Astrocyte (in vitro differentiated cells and primary cell): ENCODE measurements around the gene PMAIP1. TPM values are rescaled to one million over a fixed set of nuclear protein-coding genes. Genes with fewer than 3 reads are reported as not detected.

Source experiments
- DNase-seq: peaks from one replicate; pipeline ENCODE4 v3.0.0-alpha.2; 2010; ENCODE audit warnings: low read depth
- FAIRE-seq: peaks from 2 replicates; lab custom pipeline; 2011; peaks lifted over from hg19 to GRCh38; lab: Jason Lieb, UNC
- H2AFZ ChIP-seq: 2 replicates; pipeline ENCODE4 v1.6.0; 2012; ENCODE audit warnings: low read depth, low read length, inconsistent platforms
- H3K27ac ChIP-seq: 2 replicates; pipeline ENCODE4 v1.5.1; 2011; ENCODE audit warnings: low read depth, low read length, inconsistent platforms
- H3K27me3 ChIP-seq: 2 replicates; pipeline ENCODE4 v1.6.0; 2011; ENCODE audit warnings: low read length, inconsistent platforms; ENCODE audit not compliant: insufficient read depth
- H3K36me3 ChIP-seq: 2 replicates; pipeline ENCODE4 v1.5.1; 2011; ENCODE audit warnings: low read length, inconsistent platforms; ENCODE audit not compliant: insufficient read depth
- H3K4me1 ChIP-seq: 2 replicates; pipeline ENCODE4 v1.5.1; 2011; ENCODE audit warnings: low read length, inconsistent platforms; ENCODE audit not compliant: insufficient read depth
- H3K4me2 ChIP-seq: 2 replicates; pipeline ENCODE4 v1.6.0; 2012; ENCODE audit warnings: low read length, inconsistent platforms
- H3K4me3 ChIP-seq: 2 replicates; pipeline ENCODE4 v1.5.1; 2011; ENCODE audit warnings: low read depth, mild to moderate bottlenecking, low read length, inconsistent platforms; ENCODE audit not compliant: insufficient read depth
- H3K79me2 ChIP-seq: 2 replicates; pipeline ENCODE4 v1.6.0; 2012; ENCODE audit warnings: mild to moderate bottlenecking, low read length, inconsistent platforms; ENCODE audit not compliant: insufficient read depth
- H3K9ac ChIP-seq: 2 replicates; pipeline ENCODE4 v1.6.0; 2012; ENCODE audit warnings: mild to moderate bottlenecking, low read length, inconsistent platforms
- H3K9me3 ChIP-seq: 2 replicates; pipeline ENCODE4 v1.5.1; 2012; ENCODE audit warnings: low read depth, mild to moderate bottlenecking, low read length, inconsistent platforms; ENCODE audit not compliant: insufficient read depth
- H4K20me1 ChIP-seq: 2 replicates; pipeline ENCODE4 v1.6.0; 2012; ENCODE audit warnings: low read length, inconsistent platforms; ENCODE audit not compliant: insufficient read depth
- H3K27ac Mint-ChIP-seq: one replicate; pipeline ENCODE4 v1.8.0; 2021; ENCODE audit warnings: mild to moderate bottlenecking, mixed read lengths; ENCODE audit not compliant: unreplicated experiment
- H3K27me3 Mint-ChIP-seq: one replicate; pipeline ENCODE4 v1.8.0; 2021; ENCODE audit warnings: low read depth, mixed read lengths; ENCODE audit not compliant: unreplicated experiment
- H3K36me3 Mint-ChIP-seq: one replicate; pipeline ENCODE4 v1.8.0; 2021; ENCODE audit warnings: low read depth, mixed read lengths; ENCODE audit not compliant: unreplicated experiment
- H3K4me1 Mint-ChIP-seq: one replicate; pipeline ENCODE4 v1.8.0; 2021; ENCODE audit warnings: low read depth, mixed read lengths; ENCODE audit not compliant: unreplicated experiment
- H3K4me3 Mint-ChIP-seq: one replicate; pipeline ENCODE4 v1.8.0; 2021; ENCODE audit warnings: mild to moderate bottlenecking, moderate library complexity, mixed read lengths; ENCODE audit not compliant: unreplicated experiment
- H3K9me3 Mint-ChIP-seq: one replicate; pipeline ENCODE4 v1.8.0; 2021; ENCODE audit warnings: mild to moderate bottlenecking, mixed read lengths; ENCODE audit not compliant: unreplicated experiment
- CTCF ChIP-seq: IDR thresholded peaks from 2 replicates; pipeline ENCODE4 v1.5.1; 2011; ENCODE audit warnings: low read depth, mild to moderate bottlenecking, inconsistent platforms, low read length, moderate library complexity; ENCODE audit not compliant: insufficient read depth
- EZH2 ChIP-seq: IDR thresholded peaks from 2 replicates; pipeline ENCODE4 v1.6.1; 2012; ENCODE audit warnings: mild to moderate bottlenecking, low read length, inconsistent platforms; ENCODE audit not compliant: insufficient read depth
- total RNA-seq: library from RNA; stranded (reverse); gene quantifications from 2 replicates; pipeline ENCODE4 v1.2.1, GENCODE V29; 2021

The PMAIP1 gene
- total RNA-seq, 1 donor from 2014 or later, result 98.1 TPM

- no peaks in the 10 kb centered on the region for H3K79me2 ChIP-seq
- Mint-ChIP-seq H3K27ac (no peak overlapping the region), H3K27me3 (no peaks in the 10 kb centered on the region), H3K4me3 (no peak overlapping the region), H3K4me1 (no peaks in the 10 kb centered on the region), H3K9me3 (no peaks in the 10 kb centered on the region), H3K36me3 (no peaks in the 10 kb centered on the region)
- H3K27ac ChIP-seq, result no peak overlapping the region
- DNase-seq (no peak), FAIRE-seq (no peak)
- H4K20me1 ChIP-seq, result no peaks in the 10 kb centered on the region
- no peak overlapping the region for H3K9ac ChIP-seq
- H3K9me3 ChIP-seq, result no peaks in the 10 kb centered on the region
- no peak overlapping the region for H3K4me2 ChIP-seq
- no peaks in the 10 kb centered on the region for H3K36me3 ChIP-seq
- H3K4me3 ChIP-seq, result no peak overlapping the region
- H2AFZ ChIP-seq, result no peak overlapping the region
- TF ChIP-seq CTCF, result no peak
- no peak for TF ChIP-seq EZH2
- H3K4me1 ChIP-seq, result no peaks in the 10 kb centered on the region
- no peaks in the 10 kb centered on the region for H3K27me3 ChIP-seq
Measured at GRCh38 chr18:59945544-59945943, 45.7 kb downstream of the PMAIP1 start.

DNA sequence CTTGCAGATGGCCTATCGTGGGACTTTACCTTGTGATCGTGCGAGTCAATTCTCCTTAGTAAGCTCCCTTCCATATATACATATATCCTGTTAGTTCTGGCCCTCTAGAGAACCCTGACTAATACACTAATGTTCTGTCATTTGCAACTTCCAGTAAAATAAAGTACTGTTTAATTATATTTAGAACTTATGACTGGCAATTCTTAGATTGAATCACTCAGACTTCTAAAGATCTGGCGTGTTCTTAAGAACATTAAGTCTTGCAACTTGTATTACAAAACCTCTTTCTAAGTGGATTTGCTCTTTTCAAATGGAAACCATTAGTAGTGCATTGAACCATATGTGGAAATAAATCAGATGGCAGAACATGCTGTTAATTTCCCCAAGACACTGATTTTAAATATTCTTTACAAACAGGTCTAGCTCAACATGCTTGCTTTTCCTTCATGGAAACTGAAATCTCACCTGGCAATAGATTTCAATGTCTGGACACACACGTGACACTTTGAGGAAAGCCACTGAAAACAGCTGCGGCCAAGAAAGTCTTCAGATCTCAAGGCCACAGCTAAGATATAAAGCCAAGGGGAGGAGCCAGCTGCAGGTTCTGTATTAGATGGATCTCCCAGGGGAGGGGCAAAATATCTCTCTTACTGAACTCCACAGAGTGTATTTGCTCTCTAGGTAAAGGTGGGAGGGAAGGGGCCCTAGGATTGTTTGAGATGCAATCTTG is 50.6 kb downstream of the PMAIP1 start:
- no peak for FAIRE-seq
- H3K4me3 Mint-ChIP-seq, result no peak overlapping the region

More for the DNA sequence above, 50.6 kb downstream of the PMAIP1 start:
- no peak overlapping the region for H3K27ac Mint-ChIP-seq
- H2AFZ ChIP-seq, result no peak overlapping the region
- no peak overlapping the region for H3K27ac ChIP-seq
- H3K4me3 ChIP-seq, result no peak overlapping the region
- H3K9ac ChIP-seq, result no peak overlapping the region
- H3K79me2 ChIP-seq, result no peaks in the 10 kb centered on the region
- no peaks in the 10 kb centered on the region for H3K36me3 ChIP-seq
- no peaks in the 10 kb centered on the region for H4K20me1 ChIP-seq
- peak; percentile 53 for DNase-seq
- H3K9me3 ChIP-seq, result no peaks in the 10 kb centered on the region
- H3K4me1 ChIP-seq, result peaks cover 22% of the 10 kb centered on the region
- no peaks in the 10 kb centered on the region for H3K36me3 Mint-ChIP-seq
- no peak overlapping the region for H3K4me2 ChIP-seq
- no peak for TF ChIP-seq EZH2
- TF ChIP-seq CTCF, result no peak
- H3K27me3 ChIP-seq, result no peaks in the 10 kb centered on the region
- peaks cover 12% of the 10 kb centered on the region for H3K4me1 Mint-ChIP-seq
- no peaks in the 10 kb centered on the region for H3K27me3 Mint-ChIP-seq
- H3K9me3 Mint-ChIP-seq, result no peaks in the 10 kb centered on the region
